Panc1 (cell line): ENCODE measurements around the gene CRTAC1.

ENCODE experiments used
- POLR2AphosphoS5 ChIP-seq: IDR thresholded peaks from 2 replicates; pipeline ENCODE4 v1.6.1; 2012; ENCODE audit warnings: mild to moderate bottlenecking, low read depth, low read length, moderate library complexity
- SIN3A ChIP-seq: IDR thresholded peaks from 2 replicates; pipeline ENCODE4 v1.6.1; 2012; ENCODE audit warnings: low read depth, mild to moderate bottlenecking, low read length, moderate library complexity, borderline replicate concordance; ENCODE audit not compliant: insufficient read depth
- TCF7L2 ChIP-seq: IDR thresholded peaks from 2 replicates; pipeline ENCODE4 v1.6.1; 2011; ENCODE audit warnings: mild to moderate bottlenecking, low read depth, low read length, inconsistent platforms
- TF ChIP-seq, protein P1 (sequence below): fragments of 450-650 bp; IDR thresholded peaks from 2 replicates; pipeline ENCODE4 v1.5.1; 2017; ENCODE audit warnings: mild to moderate bottlenecking

DNA sequence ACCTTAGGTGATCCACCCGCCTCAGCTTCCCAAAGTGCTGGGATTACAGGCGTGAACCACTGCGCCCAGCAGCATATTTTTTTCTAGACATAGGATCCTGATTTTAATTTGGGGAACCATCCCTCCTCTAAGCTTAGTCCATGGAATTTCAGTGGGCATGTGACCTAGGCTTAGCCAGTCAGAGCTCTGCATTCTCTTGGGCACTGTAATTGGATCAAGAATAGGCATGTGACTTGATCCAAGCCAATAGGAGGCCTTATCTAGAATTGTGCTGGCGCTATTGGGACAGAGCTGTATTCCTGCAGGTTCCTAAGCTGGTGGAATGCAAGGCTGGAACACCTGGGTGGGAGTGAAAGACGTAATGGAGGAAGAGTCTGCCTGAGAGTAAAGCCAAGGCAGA is 36.7 kb upstream of the CRTAC1 start:
- TF ChIP-seq, protein P1, sequence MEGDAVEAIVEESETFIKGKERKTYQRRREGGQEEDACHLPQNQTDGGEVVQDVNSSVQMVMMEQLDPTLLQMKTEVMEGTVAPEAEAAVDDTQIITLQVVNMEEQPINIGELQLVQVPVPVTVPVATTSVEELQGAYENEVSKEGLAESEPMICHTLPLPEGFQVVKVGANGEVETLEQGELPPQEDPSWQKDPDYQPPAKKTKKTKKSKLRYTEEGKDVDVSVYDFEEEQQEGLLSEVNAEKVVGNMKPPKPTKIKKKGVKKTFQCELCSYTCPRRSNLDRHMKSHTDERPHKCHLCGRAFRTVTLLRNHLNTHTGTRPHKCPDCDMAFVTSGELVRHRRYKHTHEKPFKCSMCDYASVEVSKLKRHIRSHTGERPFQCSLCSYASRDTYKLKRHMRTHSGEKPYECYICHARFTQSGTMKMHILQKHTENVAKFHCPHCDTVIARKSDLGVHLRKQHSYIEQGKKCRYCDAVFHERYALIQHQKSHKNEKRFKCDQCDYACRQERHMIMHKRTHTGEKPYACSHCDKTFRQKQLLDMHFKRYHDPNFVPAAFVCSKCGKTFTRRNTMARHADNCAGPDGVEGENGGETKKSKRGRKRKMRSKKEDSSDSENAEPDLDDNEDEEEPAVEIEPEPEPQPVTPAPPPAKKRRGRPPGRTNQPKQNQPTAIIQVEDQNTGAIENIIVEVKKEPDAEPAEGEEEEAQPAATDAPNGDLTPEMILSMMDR = no peak
- TF ChIP-seq TCF7L2 (no peak), POLR2AphosphoS5 (no peak), SIN3A (no peak)
